ENCODE results near the gene CLCN5. TPM values are rescaled to one million over a fixed set of nuclear protein-coding genes. Genes with fewer than 3 reads are reported as not detected.

Gene CLCN5
- total RNA-seq, 6 donors from 2014 or later = 4.2 to 14.4 (median 10.2) TPM

GRCh38 chrX:50108264-50108663 is 185.9 kb downstream of the CLCN5 start:
- Histone ChIP-seq H3K36me3 (no peaks in the 10 kb centered on the region), H3K4me1 (no peaks in the 10 kb centered on the region), H3K9me3 (no peaks in the 10 kb centered on the region), H3K27me3 (no peaks in the 10 kb centered on the region), H3K27ac (no peak overlapping the region), H3K4me3 (no peak overlapping the region)
- 36 to 79% methylated on average over 2 of the region's 2 CpGs for WGBS, 2 donors
- no peak for ATAC-seq (ENCODE audit: low FRiP score in 2 of 2)
- TF ChIP-seq CTCF (IDR thresholded peaks at IDR 0.05) = no peak
- no peak for TF ChIP-seq POLR2AphosphoS5 (IDR thresholded peaks at IDR 0.05)
- no peak for TF ChIP-seq EP300 (IDR thresholded peaks at IDR 0.05)
- TF ChIP-seq POLR2A (IDR thresholded peaks at IDR 0.05) = no peak
- DNase-seq = no peak

- DNase-seq = peak in 1 of 2 donors; percentile 53
- no peak for ATAC-seq (ENCODE audit: low FRiP score in 2 of 2)
- Histone ChIP-seq H3K36me3 (no peaks in the 10 kb centered on the region), H3K9me3 (no peaks in the 10 kb centered on the region), H3K4me1 (no peaks in the 10 kb centered on the region), H3K27me3 (no peaks in the 10 kb centered on the region), H3K27ac (no peak overlapping the region), H3K4me3 (no peak overlapping the region)
- 31 to 34% methylated on average over 2 of the region's 2 CpGs for WGBS, 2 donors
- no peak for TF ChIP-seq CTCF (IDR thresholded peaks at IDR 0.05)
- TF ChIP-seq POLR2AphosphoS5 (IDR thresholded peaks at IDR 0.05) = no peak
Observed at GRCh38 chrX:50111742-50112141, 189.3 kb downstream of the CLCN5 start.

GRCh38 chrX:50114113-50114512 is 191.7 kb downstream of the CLCN5 start:
- no peak for DNase-seq
- no peak for ATAC-seq (ENCODE audit: low FRiP score in 2 of 2)
- Histone ChIP-seq H3K9me3 (no peaks in the 10 kb centered on the region), H3K27me3 (no peaks in the 10 kb centered on the region), H3K27ac (no peak overlapping the region), H3K36me3 (no peaks in the 10 kb centered on the region), H3K4me1 (no peaks in the 10 kb centered on the region), H3K4me3 (no peak overlapping the region)
- TF ChIP-seq CTCF (IDR thresholded peaks at IDR 0.05) (no peak), POLR2AphosphoS5 (IDR thresholded peaks at IDR 0.05) (no peak), POLR2A (IDR thresholded peaks at IDR 0.05) (no peak), EP300 (IDR thresholded peaks at IDR 0.05) (no peak)
- 43 to 68% methylated on average over 2 of the region's 2 CpGs for WGBS, 2 donors

- H3K36me3 ChIP-seq = no peaks in the 10 kb centered on the region
- ATAC-seq (ENCODE audit: low FRiP score in 2 of 2) (no peak), DNase-seq (no peak)
- no peaks in the 10 kb centered on the region for H3K4me1 ChIP-seq
- H3K4me3 ChIP-seq = no peak overlapping the region
- H3K9me3 ChIP-seq = no peaks in the 10 kb centered on the region
- H3K27me3 ChIP-seq = no peaks in the 10 kb centered on the region
- H3K27ac ChIP-seq = no peak overlapping the region
- 81 to 87% methylated on average over 2 of the region's 2 CpGs for WGBS, 2 donors
- TF ChIP-seq CTCF (IDR thresholded peaks at IDR 0.05) = no peak
- TF ChIP-seq EP300 (IDR thresholded peaks at IDR 0.05) = no peak
- no peak for TF ChIP-seq POLR2A (IDR thresholded peaks at IDR 0.05)
- TF ChIP-seq POLR2AphosphoS5 (IDR thresholded peaks at IDR 0.05) = no peak
Observed at GRCh38 chrX:50115973-50116372, 193.6 kb downstream of the CLCN5 start.

GRCh38 chrX:50117476-50117875 is 195.1 kb downstream of the CLCN5 start:
- H3K4me1 ChIP-seq = no peaks in the 10 kb centered on the region
- no peak for ATAC-seq (ENCODE audit: low FRiP score in 2 of 2)
- WGBS, 2 donors = 48 to 55% methylated on average over 3 of the region's 3 CpGs
- H3K9me3 ChIP-seq = no peaks in the 10 kb centered on the region
- no peak overlapping the region for H3K4me3 ChIP-seq
- TF ChIP-seq CTCF (IDR thresholded peaks at IDR 0.05) = no peak
- TF ChIP-seq POLR2AphosphoS5 (IDR thresholded peaks at IDR 0.05) = no peak
- no peak for TF ChIP-seq EP300 (IDR thresholded peaks at IDR 0.05)
- TF ChIP-seq POLR2A (IDR thresholded peaks at IDR 0.05) = no peak
- no peaks in the 10 kb centered on the region for H3K36me3 ChIP-seq
- H3K27ac ChIP-seq = no peak overlapping the region
- no peak for DNase-seq
- no peaks in the 10 kb centered on the region for H3K27me3 ChIP-seq
